Muscle layer of colon (tissue), 2 donors: ENCODE measurements around the gene ERC1.

Experiments used
- H3K27ac ChIP-seq: one replicate; pipeline ENCODE4 v1.7.0; 2013; ENCODE audit warnings: low read depth, mild to moderate bottlenecking, low read length, moderate library complexity
- H3K27me3 ChIP-seq, 2 donors: one replicate each; pipeline ENCODE4 v1.7.0; 2013; ENCODE audit warnings: low read length in 2 of 2, mild to moderate bottlenecking in 2 of 2; ENCODE audit not compliant: insufficient read depth in 2 of 2, control insufficient read depth in 1 of 2
- H3K36me3 ChIP-seq: one replicate; pipeline ENCODE4 v1.7.0; 2013; ENCODE audit warnings: mild to moderate bottlenecking, low read length; ENCODE audit not compliant: insufficient read depth
- H3K4me1 ChIP-seq: one replicate; pipeline ENCODE4 v1.7.0; 2013; ENCODE audit warnings: mild to moderate bottlenecking, low read length; ENCODE audit not compliant: insufficient read depth
- H3K4me3 ChIP-seq, 2 donors: one replicate each; pipeline ENCODE4 v1.7.0; 2013; ENCODE audit warnings: low read length in 2 of 2, low read depth in 1 of 2, mild to moderate bottlenecking in 1 of 2, moderate library complexity in 1 of 2
- H3K9ac ChIP-seq: one replicate; pipeline ENCODE4 v1.7.0; 2013; ENCODE audit warnings: low read length
- H3K9me3 ChIP-seq: one replicate; pipeline ENCODE4 v1.7.0; 2013; ENCODE audit warnings: mild to moderate bottlenecking, low read length
- donor health status: abdominal sarcoma.
- donor health status: Adenocarcinoma of cecum.

Gene ERC1

GRCh38 chr12:990661-991349 is at the start of gene ERC1:
Gene ERC1 (plus strand): TSS chr12:991223. CDS start chr12:1027904, 36,681 bp downstream.
- peak within 1 kb of the TSS; percentile 71 for H3K9ac ChIP-seq
- peaks cover 31% of the 10 kb centered on the region for H3K4me1 ChIP-seq
- no peaks in the 10 kb centered on the region for H3K9me3 ChIP-seq
- peak within 1 kb of the TSS; percentile 92 for H3K27ac ChIP-seq
- H3K4me3 ChIP-seq, result peak within 1 kb of the TSS; percentile 73 to 85
- no peaks in the 10 kb centered on the region for H3K36me3 ChIP-seq
- H3K27me3 ChIP-seq, result no peaks in the 10 kb centered on the region

DNA sequence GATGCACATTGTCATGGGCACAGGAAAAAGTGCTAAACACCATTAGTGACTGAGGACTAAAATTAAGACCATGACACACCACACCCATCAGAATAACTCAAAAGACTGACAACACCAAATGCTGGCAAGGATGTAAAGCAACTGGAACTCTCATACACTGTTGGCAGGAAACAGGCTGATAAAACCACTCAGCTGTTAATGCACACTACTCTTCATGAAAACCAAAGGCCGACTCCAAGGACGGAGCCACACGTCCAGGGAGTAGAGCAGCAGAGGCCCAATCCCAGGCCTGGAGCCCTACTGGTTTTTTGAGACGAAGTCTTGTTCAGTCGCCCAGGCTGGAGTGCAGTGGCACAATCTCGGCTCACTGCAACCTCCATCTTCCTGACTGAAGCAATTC is 48.0 kb upstream of the ERC1 start:
- H3K36me3 ChIP-seq, result no peaks in the 10 kb centered on the region
- no peak overlapping the region for H3K4me3 ChIP-seq
- H3K9ac ChIP-seq, result no peak overlapping the region
- H3K27me3 ChIP-seq, result no peaks in the 10 kb centered on the region
- H3K4me1 ChIP-seq, result no peaks in the 10 kb centered on the region
- H3K9me3 ChIP-seq, result no peaks in the 10 kb centered on the region
- no peak overlapping the region for H3K27ac ChIP-seq

DNA sequence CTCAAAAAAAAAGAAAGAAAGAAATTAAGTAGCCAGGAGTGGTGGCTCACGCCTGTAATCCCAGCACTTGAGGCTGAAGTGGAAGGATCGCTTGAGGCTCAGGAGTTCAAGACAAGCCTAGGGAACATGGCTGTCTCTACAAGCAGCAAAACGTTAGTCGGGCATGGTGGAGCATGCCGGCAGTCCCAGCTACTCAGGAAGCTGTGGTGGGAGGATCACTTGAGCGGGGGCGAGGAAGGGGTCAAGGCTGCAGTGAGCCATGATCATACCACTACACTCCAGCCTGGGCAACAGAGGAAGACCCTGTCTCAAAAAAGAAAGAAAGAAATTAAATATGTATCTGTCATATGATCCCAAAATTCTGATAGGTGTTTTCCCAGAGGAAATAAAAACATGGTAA is 46.8 kb upstream of the ERC1 start:
- no peaks in the 10 kb centered on the region for H3K27me3 ChIP-seq
- peaks cover 8% of the 10 kb centered on the region for H3K4me1 ChIP-seq
- no peaks in the 10 kb centered on the region for H3K9me3 ChIP-seq
- no peak overlapping the region for H3K9ac ChIP-seq
- H3K27ac ChIP-seq, result no peak overlapping the region
- no peaks in the 10 kb centered on the region for H3K36me3 ChIP-seq
- no peak overlapping the region for H3K4me3 ChIP-seq

GRCh38 chr12:946212-946611 is 44.8 kb upstream of the ERC1 start:
- Histone ChIP-seq H3K27me3 (no peaks in the 10 kb centered on the region), H3K4me1 (peaks cover 8% of the 10 kb centered on the region), H3K4me3 (no peak overlapping the region), H3K36me3 (no peaks in the 10 kb centered on the region), H3K9me3 (no peaks in the 10 kb centered on the region), H3K27ac (no peak overlapping the region), H3K9ac (no peak overlapping the region)

- H3K4me3 ChIP-seq, result no peak overlapping the region
- H3K9ac ChIP-seq, result no peak overlapping the region
- peaks cover 8% of the 10 kb centered on the region for H3K4me1 ChIP-seq
- no peaks in the 10 kb centered on the region for H3K27me3 ChIP-seq
- H3K27ac ChIP-seq, result no peak overlapping the region
- no peaks in the 10 kb centered on the region for H3K9me3 ChIP-seq
- H3K36me3 ChIP-seq, result no peaks in the 10 kb centered on the region
These were observed 44.4 kb upstream of the ERC1 start for GRCh38 chr12:946631-947030.

DNA sequence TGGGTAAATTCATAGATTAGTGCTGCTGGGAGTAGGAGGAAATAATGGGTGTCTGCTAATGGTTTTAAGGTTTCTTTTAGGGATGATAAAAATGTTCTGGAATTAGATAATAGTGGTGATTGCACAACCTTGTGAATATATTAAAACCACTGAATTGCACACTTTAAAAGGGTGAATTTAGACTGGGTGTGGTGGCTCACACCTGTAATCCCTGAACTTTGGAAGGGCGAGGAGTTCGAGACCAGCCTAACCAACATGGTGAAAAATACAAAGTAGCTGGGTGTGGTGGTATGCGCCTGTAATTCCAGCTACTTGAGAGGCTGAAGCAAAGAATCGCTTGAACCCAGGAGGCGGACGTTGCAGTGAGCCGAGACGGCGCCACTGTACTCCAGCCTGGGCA is 42.8 kb upstream of the ERC1 start:
- no peaks in the 10 kb centered on the region for H3K36me3 ChIP-seq
- H3K4me1 ChIP-seq, result peaks cover 8% of the 10 kb centered on the region
- no peaks in the 10 kb centered on the region for H3K27me3 ChIP-seq
- no peak overlapping the region for H3K27ac ChIP-seq
- no peak overlapping the region for H3K9ac ChIP-seq
- peak overlapping the region in 1 of 2 donors; percentile 97 for H3K4me3 ChIP-seq
- H3K9me3 ChIP-seq, result no peaks in the 10 kb centered on the region

DNA sequence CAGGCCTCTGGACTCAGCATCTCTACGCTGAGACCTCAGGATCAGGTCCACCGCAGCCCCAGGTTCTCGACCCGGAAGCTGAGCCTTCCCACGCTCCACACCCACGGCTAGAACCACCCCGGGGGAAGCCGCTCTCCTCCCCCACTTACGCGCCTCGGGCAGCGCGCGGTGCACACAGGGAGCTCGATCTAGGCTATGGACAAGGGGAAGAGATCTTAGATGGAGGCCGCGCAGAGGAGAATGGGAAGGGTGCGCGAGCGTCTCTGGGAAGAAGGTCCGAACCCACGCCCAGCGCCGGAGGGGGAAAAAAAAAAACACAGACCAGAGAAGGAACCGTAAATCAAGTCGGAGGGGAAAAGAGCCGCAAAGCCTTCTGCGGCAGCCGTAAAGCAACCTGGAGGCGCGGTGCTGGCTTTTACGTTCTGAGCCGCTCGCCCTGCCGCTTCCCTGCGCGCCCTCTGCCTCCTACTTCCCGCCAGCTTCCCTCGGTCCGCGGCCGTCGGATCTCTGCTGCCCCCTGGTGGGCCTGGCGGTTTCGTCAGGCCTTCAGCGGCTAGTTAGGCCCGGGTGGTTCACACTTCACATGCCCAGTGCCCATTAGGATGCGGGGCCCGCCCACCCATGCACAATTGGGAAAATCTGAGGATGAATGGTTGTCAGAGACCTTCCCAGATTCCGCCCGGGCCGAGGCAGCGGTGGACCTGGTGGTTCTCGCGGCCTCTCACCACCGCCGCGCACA is 41.4 kb upstream of the ERC1 start, which contains the start of gene RAD52:
RAD52 (minus strand) TSS at position 242 of the 739 bp plus-strand sequence. CDS start 16,636 bp downstream, outside the sequence.
- peaks cover 8% of the 10 kb centered on the region for H3K4me1 ChIP-seq
- H3K9ac ChIP-seq, result peak within 1 kb of the TSS; percentile 87
- peak within 1 kb of the TSS; percentile 85 to 97 for H3K4me3 ChIP-seq
- H3K36me3 ChIP-seq, result no peaks in the 10 kb centered on the region
- H3K9me3 ChIP-seq, result no peaks in the 10 kb centered on the region
- peak within 1 kb of the TSS; percentile 93 for H3K27ac ChIP-seq
- no peaks in the 10 kb centered on the region for H3K27me3 ChIP-seq

DNA sequence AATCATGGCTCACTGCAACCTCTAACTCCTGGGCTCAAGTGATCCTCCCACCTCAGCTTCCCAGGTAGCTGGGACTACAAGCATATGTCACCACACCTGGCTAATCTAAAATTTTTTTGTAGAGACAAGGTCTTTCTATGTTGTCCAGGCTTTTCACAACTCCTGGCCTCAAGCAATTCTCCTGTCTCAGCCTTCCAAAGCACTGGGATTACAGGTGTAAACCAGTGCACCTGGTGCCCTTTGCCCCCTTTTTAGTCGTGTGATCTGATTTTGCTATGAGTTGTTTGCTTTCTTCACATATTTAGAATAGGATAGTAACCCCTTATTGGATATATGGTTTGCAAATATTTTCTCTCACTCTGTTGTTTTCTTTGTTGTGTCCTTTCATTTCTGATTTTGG is 39.8 kb upstream of the ERC1 start:
- no peaks in the 10 kb centered on the region for H3K36me3 ChIP-seq
- no peaks in the 10 kb centered on the region for H3K9me3 ChIP-seq
- H3K4me1 ChIP-seq, result peaks cover 8% of the 10 kb centered on the region
- H3K27ac ChIP-seq, result no peak overlapping the region
- no peak overlapping the region for H3K9ac ChIP-seq
- H3K27me3 ChIP-seq, result no peaks in the 10 kb centered on the region
- no peak overlapping the region for H3K4me3 ChIP-seq

DNA sequence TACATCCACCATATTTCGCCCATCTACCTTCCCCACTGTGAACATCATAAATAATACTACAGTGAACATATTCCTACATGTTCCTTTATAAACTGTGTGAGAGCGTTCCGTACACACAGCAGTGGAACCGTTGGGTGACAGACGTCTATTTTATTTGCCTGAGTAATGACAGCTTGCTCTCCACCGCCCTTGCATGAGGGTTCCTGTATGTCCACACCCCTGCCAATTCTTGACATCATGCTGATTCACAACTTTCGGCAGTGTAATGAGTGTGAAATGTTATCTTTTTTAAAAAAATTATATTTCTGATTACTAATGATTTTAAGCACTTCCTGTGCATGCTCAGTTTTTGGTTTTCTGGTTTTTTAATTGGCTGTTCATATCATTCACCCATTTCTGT is 37.2 kb upstream of the ERC1 start:
- no peak overlapping the region for H3K9ac ChIP-seq
- no peak overlapping the region for H3K4me3 ChIP-seq
- peaks cover 2% of the 10 kb centered on the region for H3K4me1 ChIP-seq
- no peak overlapping the region for H3K27ac ChIP-seq
- H3K9me3 ChIP-seq, result no peaks in the 10 kb centered on the region
- H3K27me3 ChIP-seq, result no peaks in the 10 kb centered on the region
- H3K36me3 ChIP-seq, result no peaks in the 10 kb centered on the region

DNA sequence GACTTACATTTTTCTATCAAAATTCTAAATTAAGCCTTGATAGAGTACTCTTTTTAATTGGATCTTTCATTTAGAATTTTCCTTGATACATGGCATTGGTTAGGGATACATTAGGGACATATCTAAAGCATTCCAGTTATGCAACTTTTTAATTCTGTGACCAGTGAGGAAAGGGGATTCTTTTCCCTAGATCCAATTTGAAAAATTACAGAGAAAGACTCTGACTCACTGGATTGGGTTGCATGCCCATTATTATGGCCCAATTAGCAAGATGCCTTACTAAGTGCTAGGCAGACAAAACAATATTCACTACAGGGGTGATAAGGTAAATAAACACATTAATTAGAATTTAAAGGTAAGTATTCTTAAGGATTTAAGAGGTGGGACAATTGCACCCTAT is 36.3 kb upstream of the ERC1 start:
- Histone ChIP-seq H3K36me3 (no peaks in the 10 kb centered on the region), H3K9ac (no peak overlapping the region), H3K27ac (no peak overlapping the region), H3K27me3 (no peaks in the 10 kb centered on the region), H3K9me3 (no peaks in the 10 kb centered on the region), H3K4me1 (no peaks in the 10 kb centered on the region), H3K4me3 (no peak overlapping the region)

DNA sequence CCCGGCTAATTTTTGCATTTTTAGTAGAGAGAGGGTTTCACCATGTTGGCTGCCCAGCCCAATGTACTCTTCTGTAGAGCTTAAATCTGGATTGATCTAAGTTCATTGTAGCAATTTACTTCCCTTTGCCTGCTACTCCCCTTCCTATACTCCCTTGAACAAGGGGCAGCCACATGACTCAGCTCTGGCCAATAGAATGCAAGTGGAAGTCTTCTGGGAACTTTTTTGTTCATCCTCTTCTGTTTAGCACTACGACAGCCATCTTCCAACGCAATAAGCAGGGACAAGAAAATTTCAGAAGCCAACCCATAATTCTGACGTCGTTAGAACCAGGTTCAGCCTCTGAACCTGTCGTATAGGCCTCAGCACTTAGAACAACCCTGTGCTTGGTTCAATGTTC is 35.1 kb upstream of the ERC1 start:
- H3K4me1 ChIP-seq, result no peaks in the 10 kb centered on the region
- H3K9ac ChIP-seq, result no peak overlapping the region
- H3K36me3 ChIP-seq, result no peaks in the 10 kb centered on the region
- no peaks in the 10 kb centered on the region for H3K27me3 ChIP-seq
- H3K9me3 ChIP-seq, result no peaks in the 10 kb centered on the region
- no peak overlapping the region for H3K27ac ChIP-seq
- H3K4me3 ChIP-seq, result no peak overlapping the region
